GM15510 (cell line): ENCODE measurements around the gene MAPK8.

Source experiments
- POLR2A ChIP-seq: IDR thresholded peaks from 3 replicates; pipeline ENCODE4 v1.6.1; 2011; ENCODE audit warnings: borderline replicate concordance; ENCODE audit not compliant: insufficient read length; ENCODE audit errors: extremely low read depth

The MAPK8 gene

GRCh38 chr10:48343921-48344598, 37.6 kb downstream of the MAPK8 start:
- no peak for TF ChIP-seq POLR2A

- TF ChIP-seq POLR2A = no peak
Measured at GRCh38 chr10:48353246-48353645, 46.8 kb downstream of the MAPK8 start.

DNA sequence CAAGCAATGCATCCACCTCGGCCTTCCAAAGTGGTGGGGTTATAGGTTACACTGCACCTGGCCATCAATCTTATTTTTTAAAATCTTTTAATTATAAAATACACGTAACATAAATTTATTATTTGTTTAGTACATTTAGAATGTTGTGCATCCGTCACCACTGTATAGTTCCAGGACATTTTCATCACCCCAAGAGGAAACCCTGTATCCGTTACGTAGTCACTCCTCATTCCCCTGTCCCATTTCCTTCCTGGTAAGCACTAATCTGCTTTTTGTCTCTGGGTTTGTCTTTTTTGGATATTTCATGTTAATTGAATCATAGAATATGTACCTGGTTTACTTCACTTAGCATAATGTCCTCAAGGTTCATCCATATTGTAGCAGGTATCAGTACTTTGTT, 51.2 kb downstream of the MAPK8 start:
- TF ChIP-seq POLR2A = no peak

GRCh38 chr10:48358162-48358561, 51.7 kb downstream of the MAPK8 start:
- no peak for TF ChIP-seq POLR2A

GRCh38 chr10:48358838-48359237, 52.4 kb downstream of the MAPK8 start:
- no peak for TF ChIP-seq POLR2A

GRCh38 chr10:48361176-48361575, 54.7 kb downstream of the MAPK8 start:
- no peak for TF ChIP-seq POLR2A

DNA sequence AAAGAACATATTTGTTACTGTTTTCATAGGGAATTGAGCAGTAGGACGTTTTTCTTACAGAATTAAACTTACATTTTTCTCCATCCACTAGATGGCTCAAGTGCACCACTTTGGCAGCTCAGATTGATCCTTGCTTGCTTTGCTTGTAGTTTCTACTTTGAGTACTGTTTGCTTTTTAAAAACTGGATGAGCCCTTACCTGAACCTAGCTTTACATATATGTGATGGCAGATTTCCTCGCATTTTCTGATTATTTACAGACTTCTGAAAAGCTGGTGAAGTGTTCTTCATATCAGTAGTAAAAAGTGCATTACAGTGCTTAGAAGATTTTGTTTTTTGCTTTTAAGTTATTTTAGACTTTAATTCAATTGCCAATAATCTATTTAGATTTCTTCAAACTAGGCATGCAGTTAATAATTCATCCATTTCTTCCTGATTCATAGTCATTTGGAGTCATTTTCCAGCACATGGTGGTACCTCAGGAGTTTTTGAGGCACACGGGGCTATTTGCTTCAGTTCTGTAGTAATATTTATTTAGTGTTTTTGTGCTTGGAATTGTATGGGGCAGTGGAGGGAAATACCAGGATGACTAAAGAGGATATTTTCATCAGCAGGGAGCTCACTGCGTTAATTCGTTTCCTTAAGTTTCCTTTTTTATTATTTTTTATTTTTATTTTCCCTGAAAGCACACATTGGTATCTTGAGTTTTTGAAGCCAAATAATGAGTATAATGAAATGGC, 57.3 kb downstream of the MAPK8 start:
- no peak for TF ChIP-seq POLR2A

- TF ChIP-seq POLR2A = no peak
Measured at GRCh38 chr10:48364659-48365405, 58.4 kb downstream of the MAPK8 start.

- no peak for TF ChIP-seq POLR2A
Measured at GRCh38 chr10:48365668-48366067, 59.2 kb downstream of the MAPK8 start.

- no peak for TF ChIP-seq POLR2A
Measured at GRCh38 chr10:48366261-48366660, 59.8 kb downstream of the MAPK8 start.

- no peak for TF ChIP-seq POLR2A
Measured at GRCh38 chr10:48369501-48369900, 63.0 kb downstream of the MAPK8 start.

DNA sequence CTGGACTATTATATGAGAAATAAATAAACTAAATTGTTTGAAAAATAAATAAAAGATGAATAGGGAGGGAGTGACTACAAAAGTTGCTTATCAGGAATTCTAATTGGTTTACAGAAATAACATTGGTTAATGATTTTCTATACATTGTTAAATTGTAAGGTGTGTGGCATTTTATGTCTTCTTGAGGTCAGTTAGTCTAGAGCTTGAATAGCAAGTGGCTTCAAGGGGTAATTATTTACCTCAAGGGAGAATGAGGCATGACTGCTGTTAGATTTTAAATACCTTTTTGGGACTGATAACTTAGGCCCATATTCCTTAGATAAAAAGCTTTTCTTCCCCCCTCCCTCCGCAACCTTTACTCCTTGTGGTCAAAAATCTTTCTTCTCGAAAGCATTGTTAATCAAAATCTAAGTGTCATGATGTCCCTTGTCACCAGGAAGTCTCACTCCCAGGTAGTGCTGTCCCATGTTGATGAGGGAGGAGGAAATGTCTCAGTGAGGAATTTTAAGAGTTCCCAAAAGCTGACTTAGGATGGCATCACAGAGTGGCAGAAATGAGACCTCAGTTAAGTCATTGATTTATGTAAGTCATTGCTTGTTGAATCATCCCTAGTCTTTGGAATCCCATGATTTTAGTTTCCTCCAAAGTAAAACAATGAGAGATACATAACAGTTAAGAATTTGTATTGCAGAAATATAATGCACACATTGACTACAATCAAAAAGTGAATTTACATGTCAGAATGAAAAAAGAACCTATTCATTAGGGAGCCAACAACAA, 71.5 kb downstream of the MAPK8 start:
- TF ChIP-seq POLR2A = no peak

DNA sequence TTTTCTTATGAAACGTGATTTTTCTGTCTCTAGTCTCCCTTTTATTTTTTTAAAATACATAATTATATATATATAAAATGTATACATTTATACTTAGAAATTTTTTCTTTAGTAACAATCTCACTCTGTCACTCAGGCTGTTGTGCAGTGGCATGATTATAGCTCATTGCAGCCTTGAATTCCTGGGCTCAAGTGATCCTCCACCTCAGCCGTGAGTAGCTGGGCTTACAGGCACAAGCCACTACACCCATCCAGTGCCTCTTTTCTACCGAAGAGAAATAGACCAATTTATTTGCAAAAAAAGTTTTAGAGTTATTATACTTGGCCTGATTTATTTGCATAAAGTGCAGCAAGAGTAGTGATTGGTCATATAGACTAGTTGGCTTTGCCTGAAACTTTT, 72.2 kb downstream of the MAPK8 start:
- no peak for TF ChIP-seq POLR2A

DNA sequence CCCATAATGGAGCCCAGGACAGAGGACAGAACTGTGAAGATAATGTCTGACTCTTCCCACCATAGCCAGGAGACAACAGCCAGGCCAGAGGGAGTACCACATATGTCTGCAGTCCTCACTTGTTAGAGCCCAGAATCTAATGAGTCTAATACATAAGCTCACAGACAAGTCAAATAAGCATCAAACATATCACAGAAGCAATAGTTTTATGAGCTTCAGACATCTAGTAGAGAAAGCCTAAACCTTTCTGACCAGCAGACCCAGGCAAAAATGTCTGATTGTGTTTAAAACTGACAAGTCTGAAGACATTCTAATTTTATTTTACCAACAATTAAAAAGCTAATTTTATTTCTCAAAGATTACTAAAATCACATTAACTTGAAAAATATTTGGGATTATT, 75.5 kb downstream of the MAPK8 start:
- TF ChIP-seq POLR2A = no peak

DNA sequence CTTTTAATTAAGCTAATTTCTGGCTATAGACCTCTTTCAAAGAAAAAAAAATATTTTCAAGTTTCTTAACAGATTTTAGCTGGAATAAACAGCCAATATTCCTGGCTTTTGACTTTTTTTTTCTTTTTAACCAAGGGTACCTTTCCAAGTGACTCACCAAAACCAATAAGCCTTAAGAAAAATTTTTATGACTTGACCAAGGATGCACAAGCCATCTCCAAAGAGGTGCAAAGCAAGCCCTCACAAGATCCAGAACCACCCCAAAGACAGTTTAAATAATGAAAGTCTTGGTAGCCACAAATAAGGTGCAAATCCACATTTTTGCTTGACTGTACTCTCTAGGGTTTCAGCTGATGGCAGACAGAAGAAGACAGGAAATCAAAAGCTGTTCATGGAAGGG, 76.5 kb downstream of the MAPK8 start:
- TF ChIP-seq POLR2A = no peak
